H1 (cell line): ENCODE measurements around the gene C9. TPM values are rescaled to one million over a fixed set of nuclear protein-coding genes. Genes with fewer than 3 reads are reported as not detected.

Experiments
- CTCF ChIA-PET: fragments of 300-600 bp; sonication (Branson Sonifier 250); formaldehyde crosslinking; loops from one replicate; lab custom pipeline; 2021; ENCODE audit not compliant: partially characterized antibody; lab: Charles Lee
- POLR2A ChIA-PET: fragments of 300-600 bp; sonication (Branson Sonifier 250); formaldehyde crosslinking; loops from one replicate; lab custom pipeline; 2021; ENCODE audit warnings: inconsistent platforms; ENCODE audit not compliant: partially characterized antibody; lab: Charles Lee
- DNase-seq, 2 experiments: peaks; one replicate each; pipeline versions ENCODE4 v3.0.0 to v3.0.0-alpha.2; 2010 to 2022; ENCODE audit warnings: low spot score in 2 of 2, low read depth in 1 of 2, mixed read lengths in 1 of 2
- FAIRE-seq: peaks from 2 replicates; lab custom pipeline; 2011; peaks lifted over from hg19 to GRCh38; lab: Jason Lieb, UNC
- H2AFZ ChIP-seq: 2 replicates; pipeline ENCODE4 v1.8.1; 2012; ENCODE audit warnings: low read length, inconsistent platforms
- H2AK5ac ChIP-seq: 2 replicates; pipeline ENCODE4 v1.6.1; 2013; ENCODE audit warnings: low read depth, low read length
- H2BK120ac ChIP-seq: replicated peaks from 2 replicates; pipeline ENCODE3; 2013; ENCODE audit warnings: low read depth, low read length, inconsistent platforms
- H2BK12ac ChIP-seq: 2 replicates; pipeline ENCODE4 v1.6.1; 2013; ENCODE audit warnings: low read depth, low read length
- H2BK15ac ChIP-seq: 2 replicates; pipeline ENCODE4 v1.6.1; 2013; ENCODE audit warnings: low read length
- H2BK20ac ChIP-seq: 2 replicates; pipeline ENCODE4 v1.6.1; 2013; ENCODE audit warnings: low read length
- H2BK5ac ChIP-seq: 2 replicates; pipeline ENCODE4 v1.6.1; 2013; ENCODE audit warnings: low read depth, low read length
- H3K14ac ChIP-seq: 2 replicates; pipeline ENCODE4 v1.6.1; 2013; ENCODE audit warnings: inconsistent platforms; ENCODE audit not compliant: insufficient read length
- H3K18ac ChIP-seq: 2 replicates; pipeline ENCODE4 v1.6.1; 2013; ENCODE audit warnings: low read length; ENCODE audit errors: extremely low read depth
- H3K23ac ChIP-seq: 2 replicates; pipeline ENCODE4 v1.6.1; 2013; ENCODE audit warnings: inconsistent platforms; ENCODE audit not compliant: insufficient read length
- H3K23me2 ChIP-seq: 2 replicates; pipeline ENCODE4 v1.6.1; 2013; ENCODE audit warnings: low read depth, low read length
- H3K27ac ChIP-seq: 2 replicates; pipeline ENCODE4 v1.6.1; 2011; ENCODE audit warnings: low read depth, low read length, inconsistent platforms
- H3K27me3 ChIP-seq, 4 experiments: replicated peaks in 1 of 4; 1 replicate in 1 of 4; 2 replicates in 3 of 4; pipeline versions ENCODE4 v1.6.1 to v1.8.1; 2011 to 2013; ENCODE audit warnings: low read length in 3 of 4, mild to moderate bottlenecking in 3 of 4, inconsistent platforms in 2 of 4, mixed read lengths in 2 of 4, moderate library complexity in 1 of 4; ENCODE audit not compliant: control insufficient read depth in 3 of 4, insufficient read depth in 3 of 4; ENCODE audit errors: extremely low read depth in 1 of 4
- H3K36me3 ChIP-seq, 4 experiments: 2 replicates each; pipeline versions ENCODE4 v1.6.1 to v1.8.1; 2011 to 2013; ENCODE audit warnings: mild to moderate bottlenecking in 4 of 4, low read length in 3 of 4, moderate library complexity in 2 of 4, control low read depth in 1 of 4, inconsistent platforms in 1 of 4; ENCODE audit not compliant: insufficient read depth in 4 of 4, control insufficient read depth in 2 of 4
- H3K4ac ChIP-seq: replicated peaks from 2 replicates; pipeline ENCODE3; 2013; ENCODE audit warnings: low read length, low read depth, mixed read lengths, inconsistent platforms; ENCODE audit not compliant: insufficient read length
- H3K4me1 ChIP-seq, 4 experiments: replicated peaks in 1 of 4; 1 replicate in 1 of 4; 2 replicates in 3 of 4; pipeline versions ENCODE4 v1.6.1 to v1.8.1; 2011 to 2013; ENCODE audit warnings: low read length in 3 of 4, inconsistent platforms in 2 of 4, mixed read lengths in 1 of 4; ENCODE audit not compliant: insufficient read depth in 4 of 4, control insufficient read depth in 3 of 4
- H3K4me2 ChIP-seq, 2 experiments: 2 replicates each; pipeline versions ENCODE4 v1.6.1 to v1.8.1; 2011 to 2013; ENCODE audit warnings: low read depth in 2 of 2, low read length in 2 of 2, control low read depth in 1 of 2, inconsistent platforms in 1 of 2, mild to moderate bottlenecking in 1 of 2; ENCODE audit not compliant: insufficient read depth in 1 of 2
- H3K4me3 ChIP-seq, 4 experiments: fragments of 200-600, 300-600 bp in 1 of 4; sonication (generic), shearing (Covaris generic), sonication (Bioruptor Twin) in 1 of 4; 2 replicates each; pipeline versions ENCODE4 v1.5.1 to v1.8.1; 2011 to 2016; ENCODE audit warnings: low read length in 4 of 4, low read depth in 3 of 4, control low read depth in 2 of 4, inconsistent platforms in 2 of 4, mild to moderate bottlenecking in 2 of 4, mixed read lengths in 1 of 4, moderate library complexity in 1 of 4; ENCODE audit not compliant: insufficient read depth in 2 of 4; ENCODE audit errors: extremely low read depth in 1 of 4
- H3K56ac ChIP-seq: replicated peaks from 2 replicates; pipeline ENCODE3; 2013; ENCODE audit warnings: low read depth, mild to moderate bottlenecking, mixed read lengths, low read length, inconsistent platforms; ENCODE audit not compliant: insufficient read length
- H3K79me1 ChIP-seq: 2 replicates; pipeline ENCODE4 v1.6.1; 2013; ENCODE audit warnings: low read depth, low read length, control low read depth
- H3K79me2 ChIP-seq, 2 experiments: 2 replicates each; pipeline versions ENCODE4 v1.6.1 to v1.8.1; 2012 to 2013; ENCODE audit warnings: low read length in 2 of 2, mild to moderate bottlenecking in 2 of 2, inconsistent platforms in 1 of 2; ENCODE audit not compliant: insufficient read depth in 2 of 2, control insufficient read depth in 1 of 2
- H3K9ac ChIP-seq, 4 experiments: replicated peaks in 1 of 4; 1 replicate in 1 of 4; 2 replicates in 3 of 4; pipeline versions ENCODE4 v1.6.1 to v1.8.1; 2011 to 2013; ENCODE audit warnings: low read depth in 3 of 4, low read length in 3 of 4, control low read depth in 2 of 4, mild to moderate bottlenecking in 2 of 4, moderate library complexity in 2 of 4, inconsistent platforms in 1 of 4; ENCODE audit errors: extremely low read depth in 1 of 4
- H3K9me3 ChIP-seq, 2 experiments: 2 replicates each; pipeline versions ENCODE4 v1.6.1 to v1.8.1; 2012 to 2013; ENCODE audit warnings: mild to moderate bottlenecking in 2 of 2, moderate library complexity in 2 of 2, control low read depth in 1 of 2, inconsistent platforms in 1 of 2, low read depth in 1 of 2, low read length in 1 of 2, mixed read lengths in 1 of 2; ENCODE audit not compliant: insufficient read depth in 2 of 2
- H4K20me1 ChIP-seq, 2 experiments: replicated peaks in 1 of 2; 2 replicates each; pipeline versions ENCODE3 to v1.8.1; 2011 to 2013; ENCODE audit warnings: inconsistent platforms in 2 of 2, low read length in 2 of 2, mild to moderate bottlenecking in 1 of 2; ENCODE audit not compliant: insufficient read depth in 2 of 2, control insufficient read depth in 1 of 2
- H4K5ac ChIP-seq: 2 replicates; pipeline ENCODE4 v1.6.1; 2013; ENCODE audit warnings: low read length, low read depth, mixed read lengths, inconsistent platforms; ENCODE audit not compliant: insufficient read length
- H4K8ac ChIP-seq: 2 replicates; pipeline ENCODE4 v1.8.0; 2013; ENCODE audit warnings: mild to moderate bottlenecking, moderate library complexity, low read length, inconsistent platforms; ENCODE audit not compliant: insufficient read depth; ENCODE audit errors: extremely low read depth
- H4K91ac ChIP-seq: replicated peaks from 2 replicates; pipeline ENCODE3; 2013; ENCODE audit warnings: low read length, mixed read lengths, inconsistent platforms; ENCODE audit not compliant: insufficient read length
- CBX5 ChIP-seq: fragments of 300-800, 300-1000 bp; sonication (generic); IDR thresholded peaks from 2 replicates; pipeline ENCODE4 v1.7.1; 2016; ENCODE audit warnings: antibody characterized with exemption, low read length, low read depth
- CHD1 ChIP-seq: IDR thresholded peaks from 2 replicates; pipeline ENCODE4 v1.6.1; 2012; ENCODE audit warnings: low read depth, low read length, improper control_type of control experiment
- E2F6 ChIP-seq: IDR thresholded peaks from 2 replicates; pipeline ENCODE4 v1.6.1; 2012; ENCODE audit warnings: inconsistent platforms
- EP300 ChIP-seq, 2 experiments: IDR thresholded peaks; 1 replicate in 1 of 2; 2 replicates in 1 of 2; pipeline ENCODE4 v1.6.1; 2011 to 2012; ENCODE audit warnings: low read depth in 2 of 2, low read length in 2 of 2, mild to moderate bottlenecking in 2 of 2, borderline replicate concordance in 1 of 2, inconsistent platforms in 1 of 2, moderate library complexity in 1 of 2
- KDM1A ChIP-seq: fragments of 200-600, 300-600 bp; sonication (generic); IDR thresholded peaks from 2 replicates; pipeline ENCODE4 v1.7.1; 2016; ENCODE audit warnings: mild to moderate bottlenecking, low read length, borderline replicate concordance
- POU5F1 ChIP-seq: IDR thresholded peaks from 2 replicates; pipeline ENCODE4 v1.6.1; 2011; ENCODE audit warnings: low read depth, mild to moderate bottlenecking, low read length, moderate library complexity
- SAP30 ChIP-seq: fragments of 300-600 bp; sonication (generic); IDR thresholded peaks from 2 replicates; pipeline ENCODE4 v1.7.1; 2012; ENCODE audit warnings: low read length, moderate library complexity, mild to moderate bottlenecking, inconsistent platforms; ENCODE audit not compliant: insufficient read depth, insufficient replicate concordance
- USF2 ChIP-seq: IDR thresholded peaks from 2 replicates; pipeline ENCODE4 v1.6.1; 2011; ENCODE audit warnings: low read length, improper control_type of control experiment
- ZNF274 ChIP-seq: IDR thresholded peaks from 2 replicates; pipeline ENCODE4 v1.7.0; 2012; ENCODE audit warnings: low read length, borderline replicate concordance; ENCODE audit errors: extremely low read depth
- WGBS, 2 experiments: shearing (Covaris generic) in 1 of 2; methylation state at CpG; one replicate each; pipeline versions ENCODE4 v1.1.6 to v1.1.7; 2013 to 2015; ENCODE audit warnings: low lambda C conversion rate in 2 of 2, mixed read lengths in 2 of 2, inconsistent platforms in 1 of 2, low coverage in 1 of 2, missing lambda C conversion rate in 1 of 2; ENCODE audit not compliant: insufficient replicate concordance in 2 of 2, insufficient coverage in 1 of 2, insufficient read length in 1 of 2; ENCODE audit errors: extremely low coverage in 1 of 2, missing lambda C conversion rate in 1 of 2; 5-methylcytosine and 5-hydroxymethylcytosine counted together
- polyA plus RNA-seq, 7 experiments: library from polyadenylated mRNA; depleted of rRNA in 3 of 7; stranded (reverse) in 5 of 7; unstranded in 2 of 7; fragments of >200 nt in 5 of 7; fragments of 200-250 nt in 2 of 7; gene quantifications; 1 replicate in 5 of 7; 2 replicates in 1 of 7; 4 replicates in 1 of 7; pipeline versions ENCODE4 v1.2.1 to v1.2.3, GENCODE V29; 2011 to 2013; ENCODE audit warnings: missing spikeins in 2 of 7, mixed read lengths in 2 of 7
- total RNA-seq: library from RNA; stranded (reverse); fragmentation: NEBNext Ultra II Directional; extraction: Animal tissue kit (Norgen Biotek cat#: 25700); gene quantifications from 2 replicates; pipeline ENCODE4 v1.2.1, GENCODE V29; 2021

Gene C9
- total and polyA plus RNA-seq, 2 of the 8 experiments (the other 6 are each of a cell fraction or from before 2014, with no cell fraction given), result not detected

GRCh38 chr5:39400713-39401578, 36.7 kb upstream of the C9 start:
- CTCF ChIA-PET, result interaction anchor here (1.0 to 3.8 kb wide), 6 partner anchors 18 to 146 kb away, joined by 3 to 15 read pairs (median 6); partner anchors contain the start of gene DAB2
- 88% methylated on average over 5 of the region's 5 CpGs; no CpG with 5 or more reads in 1 of the 2 experiments for WGBS, 2 experiments
- Histone ChIP-seq H3K79me2 (no peaks in the 10 kb centered on the region), H3K36me3 (no peaks in the 10 kb centered on the region), H3K27me3 (no peaks in the 10 kb centered on the region), H3K14ac (no peak overlapping the region), H4K5ac (no peak overlapping the region), H3K9ac (no peak overlapping the region), H3K4me3 (no peak overlapping the region), H3K27ac (no peak overlapping the region), H3K4me1 (no peaks in the 10 kb centered on the region; a peak in 2 of 7 replicates), H2BK15ac (no peak overlapping the region), H4K91ac (no peak overlapping the region), H3K4ac (no peak overlapping the region), H3K18ac (no peak overlapping the region), H3K23me2 (no peaks in the 10 kb centered on the region), H3K4me2 (no peak overlapping the region), H2AFZ (no peak overlapping the region), H2AK5ac (no peak overlapping the region), H3K23ac (no peak overlapping the region), H2BK5ac (no peak overlapping the region), H2BK20ac (no peak overlapping the region), H2BK12ac (no peak overlapping the region), H2BK120ac (no peak overlapping the region), H4K20me1 (no peaks in the 10 kb centered on the region), H4K8ac (no peak overlapping the region), H3K56ac (no peak overlapping the region), H3K79me1 (no peaks in the 10 kb centered on the region), H3K9me3 (no peaks in the 10 kb centered on the region)
- POLR2A ChIA-PET, result no interaction called here
- FAIRE-seq (no peak), DNase-seq (no peak)
- TF ChIP-seq USF2, result no peak
- no peak for TF ChIP-seq CHD1
- no peak for TF ChIP-seq CBX5
- TF ChIP-seq ZNF274, result no peak
- no peak for TF ChIP-seq SAP30
- TF ChIP-seq POU5F1, result no peak
- no peak for TF ChIP-seq KDM1A
- no peak for TF ChIP-seq EP300 (IDR thresholded peaks at IDR 0.05; ENCODE audit: borderline replicate concordance in 1 of 2, low read depth in 2 of 2, low read length in 2 of 2)
- no peak for TF ChIP-seq E2F6
